GM12878 (cell line): Measurements from ENCODE around the gene MRPL57. TPM values are rescaled to one million over a fixed set of nuclear protein-coding genes. Genes with fewer than 3 reads are reported as not detected.

Experiments
- ATAC-seq: fragments of 200-7000 bp; cut with Tn5 transposase; 3 replicates; pipeline ENCODE4 v1.9.1; 2020; ENCODE audit warnings: mild to moderate bottlenecking, moderate library complexity
- BruUV-seq: library from RNA; stranded (reverse); fragments of 400-500 nt; replicated peaks from 2 replicates; lab custom pipeline; 2021; lab: Mats Ljungman, UMichigan
- CTCF ChIA-PET: fragments of 300-600 bp; sonication (Branson Sonifier 250); formaldehyde crosslinking; extraction: SDS; loops from one replicate; lab custom pipeline; 2021; ENCODE audit warnings: inconsistent platforms; lab: Yijun Ruan, JAX
- POLR2A ChIA-PET: fragments of 350-600 bp; formaldehyde crosslinking; extraction: SDS; loops from one replicate; lab custom pipeline; 2021; ENCODE audit warnings: inconsistent platforms; lab: Charles Lee
- RAD21 ChIA-PET: fragments of 300-600 bp; sonication (Branson Sonifier 250); formaldehyde crosslinking; loops from one replicate; lab custom pipeline; 2023; ENCODE audit warnings: antibody characterized with exemption; ENCODE audit not compliant: unreplicated experiment; lab: Charles Lee
- SMC1A ChIA-PET: fragments of 300-600 bp; sonication (Branson Sonifier 250); formaldehyde crosslinking; loops from one replicate; lab custom pipeline; 2023; ENCODE audit not compliant: unreplicated experiment, uncharacterized antibody; lab: Charles Lee
- DNase-seq: peaks from one replicate; pipeline ENCODE4 v3.0.0-alpha.2; 2011; ENCODE audit warnings: low read depth, low spot score
- FAIRE-seq: peaks from 3 replicates; lab custom pipeline; 2011; peaks lifted over from hg19 to GRCh38; lab: Jason Lieb, UNC
- H2AFZ ChIP-seq: 2 replicates; pipeline ENCODE4 v1.6.0; 2011; ENCODE audit warnings: low read depth, low read length, control low read depth; ENCODE audit not compliant: control insufficient read depth
- H3K27ac ChIP-seq: 2 replicates; pipeline ENCODE4 v1.5.1; 2011; ENCODE audit warnings: control low read depth; ENCODE audit not compliant: control insufficient read depth, insufficient read depth
- H3K27me3 ChIP-seq, 2 experiments: replicated peaks in 1 of 2; 2 replicates each; pipeline versions ENCODE4 v1.6.0 to v1.6.1; 2011; ENCODE audit warnings: low read length in 1 of 2; ENCODE audit not compliant: control insufficient read depth in 2 of 2, insufficient read depth in 2 of 2
- H3K36me3 ChIP-seq, 2 experiments: 2 replicates each; pipeline ENCODE4 v1.5.1; 2011; ENCODE audit warnings: low read length in 1 of 2; ENCODE audit not compliant: control insufficient read depth in 2 of 2, insufficient read depth in 2 of 2
- H3K4me1 ChIP-seq: 2 replicates; pipeline ENCODE4 v1.6.1; 2011; ENCODE audit warnings: mild to moderate bottlenecking, low read length, moderate library complexity, mixed read lengths; ENCODE audit not compliant: control insufficient read depth, insufficient read depth
- H3K4me2 ChIP-seq: 2 replicates; pipeline ENCODE4 v1.6.0; 2011; ENCODE audit warnings: control low read depth; ENCODE audit not compliant: control insufficient read depth, insufficient read depth
- H3K4me3 ChIP-seq: fragments of 200-600 bp; sonication (generic); 2 replicates; pipeline ENCODE4 v1.5.1; 2016
- H3K79me2 ChIP-seq: 2 replicates; pipeline ENCODE4 v1.6.0; 2011; ENCODE audit warnings: low read length; ENCODE audit not compliant: control insufficient read depth, insufficient read depth
- H3K9ac ChIP-seq: 2 replicates; pipeline ENCODE4 v1.8.0; 2011; ENCODE audit warnings: low read length, control low read depth, mixed read lengths; ENCODE audit not compliant: control insufficient read depth, insufficient read depth
- H3K9me3 ChIP-seq: replicated peaks from 3 replicates; pipeline ENCODE4 v1.5.1; 2011; ENCODE audit warnings: mild to moderate bottlenecking, low read length; ENCODE audit not compliant: control insufficient read depth, insufficient read depth
- H4K20me1 ChIP-seq: 2 replicates; pipeline ENCODE4 v1.6.0; 2011; ENCODE audit not compliant: control insufficient read depth, insufficient read depth
- ASH2L ChIP-seq: fragments of 300-600, 200-600 bp; sonication (generic); IDR thresholded peaks from 2 replicates; pipeline ENCODE4 v1.6.1; 2017; ENCODE audit warnings: low read depth, mild to moderate bottlenecking, borderline replicate concordance
- FOS ChIP-seq: IDR thresholded peaks from 3 replicates; pipeline ENCODE4 v1.6.1; 2011; ENCODE audit warnings: borderline replicate concordance; ENCODE audit not compliant: insufficient read length; ENCODE audit errors: extremely low read depth
- GABPA ChIP-seq: IDR thresholded peaks from 2 replicates; pipeline ENCODE4 v1.6.1; 2014; ENCODE audit warnings: antibody characterized with exemption, low read depth, mild to moderate bottlenecking, inconsistent platforms
- GATAD2B ChIP-seq: fragments of 450-650 bp; conservative IDR thresholded peaks from 2 replicates; pipeline ENCODE4 v1.6.1; 2017; ENCODE audit warnings: low read depth, mild to moderate bottlenecking, moderate library complexity
- KDM1A ChIP-seq: fragments of 200-600 bp; sonication (generic); IDR thresholded peaks from 2 replicates; pipeline ENCODE4 v1.6.1; 2016; ENCODE audit warnings: borderline replicate concordance
- MYB ChIP-seq: fragments of 150-350 bp; IDR thresholded peaks from 2 replicates; pipeline ENCODE4 v1.6.1; 2014; ENCODE audit warnings: mild to moderate bottlenecking, low read depth, low read length, borderline replicate concordance
- POLR2AphosphoS5 ChIP-seq: IDR thresholded peaks from 2 replicates; pipeline ENCODE4 v1.6.1; 2011; ENCODE audit warnings: mild to moderate bottlenecking, low read length, inconsistent platforms
- RELA ChIP-seq: fragments of 450-650 bp; IDR thresholded peaks from 2 replicates; pipeline ENCODE4 v1.8.0; 2014; ENCODE audit warnings: borderline replicate concordance; ENCODE audit not compliant: partially characterized antibody
- RELB ChIP-seq: fragments of 450-650 bp; IDR thresholded peaks from 2 replicates; pipeline ENCODE4 v1.6.1; 2017; ENCODE audit warnings: low read depth, mild to moderate bottlenecking, moderate library complexity
- SMC3 ChIP-seq: IDR thresholded peaks from 2 replicates; pipeline ENCODE4 v1.6.1; 2011; ENCODE audit warnings: low read length, improper control_type of control experiment, borderline replicate concordance
- SUZ12 ChIP-seq: fragments of 200-600 bp; sonication (generic); IDR thresholded peaks from one replicate; pipeline ENCODE4 v1.6.1; 2018; ENCODE audit warnings: antibody characterized with exemption, mild to moderate bottlenecking; ENCODE audit not compliant: unreplicated experiment
- ZNF622 ChIP-seq: fragments of 450-650 bp; IDR thresholded peaks from 2 replicates; pipeline ENCODE4 v1.6.1; 2017; ENCODE audit warnings: mild to moderate bottlenecking, inconsistent platforms
- WGBS: methylation state at CpG from one replicate; pipeline ENCODE4 v1.1.6; 2016; ENCODE audit warnings: low lambda C conversion rate; ENCODE audit not compliant: insufficient replicate concordance, insufficient coverage; ENCODE audit errors: missing lambda C conversion rate; 5-methylcytosine and 5-hydroxymethylcytosine counted together
- in situ Hi-C: fragments of 300-500 bp; cut with MboI; formaldehyde crosslinking; loops from 9 replicates; pipeline ENCODE4 v1.14.3; 2018; ENCODE audit warnings: mixed read lengths
- intact Hi-C: fragments of 100-400 bp; cut with micrococcal nuclease; formaldehyde crosslinking; loops from one replicate; pipeline ENCODE4 v1.14.2; 2022; ENCODE audit not compliant: unreplicated experiment
- polyA plus RNA-seq, 11 experiments: library from polyadenylated mRNA; depleted of rRNA in 4 of 11; unstranded in 6 of 11; stranded (reverse) in 5 of 11; fragments of >200 nt; fragmentation: Nextera tagmentation in 4 of 11; fragmentation: Illumina TruSeq in 1 of 11; extraction: Ambion mirVana in 4 of 11; extraction: Trizol in 1 of 11; gene quantifications; 1 replicate in 1 of 11; 2 replicates in 10 of 11; pipeline versions ENCODE4 v1.2.1 to v1.2.3, GENCODE V29; 2011 to 2016; ENCODE audit warnings: inconsistent platforms in 2 of 11, missing spikeins in 2 of 11, low read depth in 1 of 11
- total RNA-seq, 4 experiments: library from RNA; depleted of rRNA in 3 of 4; stranded (reverse); fragments of >200 nt in 3 of 4; fragmentation: Illumina TruSeq in 1 of 4; extraction: Trizol in 1 of 4; gene quantifications; 2 replicates each; pipeline versions ENCODE4 v1.2.1 to v1.2.3, GENCODE V29; 2013 to 2021

The MRPL57 gene
- total and polyA plus RNA-seq, 10 of the 15 experiments (the other 5 are each of a cell fraction or from before 2014, with no cell fraction given): 10.5 to 90.6 (median 25.9) TPM

GRCh38 chr13:21208652-21209154 is 32.2 kb downstream of the MRPL57 start:
- H3K27me3 ChIP-seq: no peaks in the 10 kb centered on the region; a peak in 1 of 4 replicates
- H3K4me2 ChIP-seq: no peak overlapping the region
- no TSS peak for BruUV-seq
- CTCF ChIA-PET: no interaction called here
- SMC1A ChIA-PET: no interaction called here
- TF ChIP-seq RELB: no peak
- no peak for TF ChIP-seq SUZ12
- TF ChIP-seq FOS: no peak
- TF ChIP-seq KDM1A: no peak
- no peak for TF ChIP-seq RELA
- TF ChIP-seq ZNF622: no peak
- no peak for TF ChIP-seq POLR2AphosphoS5
- no peak for TF ChIP-seq GABPA
- TF ChIP-seq MYB: no peak
- TF ChIP-seq GATAD2B: no peak
- TF ChIP-seq SMC3: no peak
- no peak for TF ChIP-seq ASH2L
- H3K4me1 ChIP-seq: no peaks in the 10 kb centered on the region
- peaks cover 4% of the 10 kb centered on the region; the same call in 1 of the 3 replicates for H3K9me3 ChIP-seq
- RAD21 ChIA-PET: no interaction called here
- no peak overlapping the region for H3K9ac ChIP-seq
- no peak overlapping the region for H3K4me3 ChIP-seq
- H3K27ac ChIP-seq: no peak overlapping the region
- H3K36me3 ChIP-seq: no peaks in the 10 kb centered on the region
- POLR2A ChIA-PET: no interaction called here
- H4K20me1 ChIP-seq: no peaks in the 10 kb centered on the region
- ATAC-seq: no peak
- H3K79me2 ChIP-seq: no peaks in the 10 kb centered on the region
- DNase-seq: no peak
- in situ Hi-C loops: no loop called here
- intact Hi-C loops: no loop called here
- WGBS: 54% methylated on average over 3 of the region's 3 CpGs
- no peak overlapping the region for H2AFZ ChIP-seq
- no peak for FAIRE-seq
